ENCODE data around the gene MGLL.

DNA sequence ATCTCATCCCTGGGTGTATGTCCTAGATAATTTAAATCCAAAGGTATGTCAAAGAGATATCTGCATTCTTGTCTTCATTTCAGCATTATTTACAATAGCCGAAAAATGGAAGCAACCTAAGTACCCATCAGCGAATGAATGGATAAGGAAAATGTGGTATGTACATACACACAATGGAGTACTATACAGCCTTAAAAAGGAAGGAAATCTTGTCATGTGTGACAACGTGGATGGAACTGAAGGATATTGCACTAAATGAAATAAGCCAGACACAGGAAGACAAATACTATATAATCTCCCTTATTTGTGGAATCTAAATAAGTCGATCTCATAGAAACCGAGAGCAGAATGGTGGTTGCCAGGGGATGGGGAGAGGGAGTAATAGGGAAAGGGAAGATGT is 16.8 kb upstream of the MGLL start:
- no peak for TF ChIP-seq EZH2 (IDR thresholded peaks at IDR 0.05; ENCODE audit: borderline replicate concordance, insufficient read depth, low read depth, low read length, poor library complexity, severe bottlenecking)
- TF ChIP-seq, protein P1, sequence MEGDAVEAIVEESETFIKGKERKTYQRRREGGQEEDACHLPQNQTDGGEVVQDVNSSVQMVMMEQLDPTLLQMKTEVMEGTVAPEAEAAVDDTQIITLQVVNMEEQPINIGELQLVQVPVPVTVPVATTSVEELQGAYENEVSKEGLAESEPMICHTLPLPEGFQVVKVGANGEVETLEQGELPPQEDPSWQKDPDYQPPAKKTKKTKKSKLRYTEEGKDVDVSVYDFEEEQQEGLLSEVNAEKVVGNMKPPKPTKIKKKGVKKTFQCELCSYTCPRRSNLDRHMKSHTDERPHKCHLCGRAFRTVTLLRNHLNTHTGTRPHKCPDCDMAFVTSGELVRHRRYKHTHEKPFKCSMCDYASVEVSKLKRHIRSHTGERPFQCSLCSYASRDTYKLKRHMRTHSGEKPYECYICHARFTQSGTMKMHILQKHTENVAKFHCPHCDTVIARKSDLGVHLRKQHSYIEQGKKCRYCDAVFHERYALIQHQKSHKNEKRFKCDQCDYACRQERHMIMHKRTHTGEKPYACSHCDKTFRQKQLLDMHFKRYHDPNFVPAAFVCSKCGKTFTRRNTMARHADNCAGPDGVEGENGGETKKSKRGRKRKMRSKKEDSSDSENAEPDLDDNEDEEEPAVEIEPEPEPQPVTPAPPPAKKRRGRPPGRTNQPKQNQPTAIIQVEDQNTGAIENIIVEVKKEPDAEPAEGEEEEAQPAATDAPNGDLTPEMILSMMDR (IDR thresholded peaks at IDR 0.05): no peak
